ENCODE results near the gene KCNN4.
"Not testable (repeated sequence)": the region's sequence is repeated elsewhere in the genome, so short reads cannot be mapped to it uniquely, and the experiment has no call there.

The KCNN4 gene

DNA sequence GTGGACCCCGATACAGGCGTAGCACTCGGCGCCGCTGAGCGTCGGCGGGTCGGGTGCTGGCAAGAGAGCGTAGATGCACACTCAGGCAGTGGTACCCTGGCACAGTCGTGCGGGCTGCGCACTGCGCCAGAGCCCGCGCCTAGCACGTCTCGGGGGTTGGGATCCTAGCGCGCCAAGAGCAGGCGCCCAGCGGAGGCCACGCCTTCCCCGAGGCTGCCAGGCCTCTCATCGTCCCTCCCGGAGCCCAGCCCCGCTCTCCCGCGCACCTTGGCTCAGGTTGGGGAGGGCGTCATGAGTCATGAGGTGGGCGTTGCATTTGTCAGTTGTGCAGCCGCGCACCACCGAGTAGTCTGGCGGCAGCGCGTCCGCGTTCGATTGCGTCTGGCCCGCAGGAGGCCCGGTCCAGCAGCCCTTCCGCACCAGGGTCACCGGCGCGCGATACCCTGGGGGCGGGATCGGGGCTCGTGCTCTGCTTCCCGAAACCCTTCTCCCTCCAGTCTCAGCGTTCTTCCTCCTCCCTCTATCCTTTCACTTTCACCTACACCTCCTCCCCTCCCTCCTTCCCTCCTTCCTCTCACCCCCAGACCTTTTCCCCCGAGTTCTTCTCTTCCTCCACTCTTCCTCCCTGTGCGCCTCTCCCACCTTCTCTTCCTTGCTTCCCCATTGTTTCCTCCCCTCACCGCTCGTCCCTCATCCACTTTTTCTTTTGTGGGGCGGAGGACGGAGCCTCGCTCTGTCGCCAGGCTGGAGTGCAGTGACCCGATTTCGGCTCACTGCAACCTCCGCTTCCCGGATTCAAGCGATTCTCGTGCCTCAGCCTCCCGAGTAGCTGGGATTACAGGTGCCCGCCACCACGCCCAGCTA, 18.0 kb upstream of the KCNN4 start:
- DNase-seq (ENCODE audit: low spot score) = peak; percentile 69

DNA sequence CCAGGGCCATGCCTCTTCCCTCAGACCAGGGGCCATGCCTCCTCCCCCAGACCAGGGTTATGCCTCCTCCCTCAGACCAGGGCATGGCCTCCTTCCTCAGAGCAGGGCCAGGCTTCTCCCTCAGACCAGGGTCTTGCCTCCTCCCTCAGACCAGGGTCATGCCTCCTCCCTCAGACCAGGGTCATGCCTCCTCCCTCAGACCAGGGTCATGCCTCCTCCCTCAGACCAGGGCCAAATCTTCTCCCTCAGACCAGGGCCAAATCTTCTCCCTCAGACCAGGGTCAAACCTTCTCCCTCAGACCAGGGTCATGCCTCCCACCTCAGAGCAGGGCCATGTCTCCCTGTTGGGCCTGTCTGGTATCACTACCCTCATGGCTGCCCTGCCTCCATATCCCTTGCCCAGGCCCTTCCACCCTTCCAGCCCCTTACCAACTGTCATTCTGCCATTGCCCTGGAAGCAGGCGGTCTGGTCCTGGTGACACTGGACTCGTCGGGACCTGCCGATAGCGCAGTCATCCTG, 17.3 kb upstream of the KCNN4 start:
- DNase-seq (ENCODE audit: low spot score) = no peak

DNA sequence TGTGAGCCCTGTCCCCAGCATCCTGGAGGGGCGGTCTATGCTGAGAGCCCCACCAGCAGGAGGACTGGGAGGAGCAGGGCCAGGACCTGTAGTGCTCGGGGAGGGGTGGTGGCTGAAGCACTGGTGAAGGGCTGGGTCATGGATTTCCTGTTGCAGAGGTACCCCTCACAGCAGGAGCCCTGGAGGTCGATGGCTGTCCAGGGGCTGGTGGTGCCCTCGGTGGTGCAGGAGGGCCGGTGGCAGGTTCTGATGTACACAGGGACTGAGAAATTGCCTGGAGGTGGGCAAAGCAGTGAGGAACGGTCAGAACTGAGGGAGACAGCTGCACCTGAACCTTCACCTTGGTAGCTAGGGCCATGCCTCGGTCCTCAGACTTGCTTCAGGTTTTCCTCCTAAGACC, 16.8 kb upstream of the KCNN4 start:
- DNase-seq (ENCODE audit: low spot score) = no peak

DNA sequence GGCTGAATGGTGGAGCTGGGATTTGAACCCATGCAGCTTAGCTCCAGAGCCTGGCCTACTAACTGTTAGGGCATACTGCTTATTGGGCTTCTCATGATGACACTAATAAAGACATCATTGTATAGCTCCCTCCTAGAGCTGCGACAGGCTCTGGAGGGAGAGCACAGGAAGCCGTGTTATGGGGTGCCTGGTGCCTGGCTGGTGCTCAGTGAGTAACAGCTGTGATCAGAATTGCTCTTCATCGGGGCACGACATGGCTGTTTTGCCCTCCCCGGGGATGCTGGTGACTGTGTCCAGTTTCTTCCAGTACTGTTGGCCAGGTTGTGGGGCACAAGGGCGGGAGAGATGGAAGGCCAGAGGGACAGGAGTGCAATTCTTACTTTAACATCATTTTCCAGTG, 16.3 kb upstream of the KCNN4 start:
- DNase-seq (ENCODE audit: low spot score) = no peak

DNA sequence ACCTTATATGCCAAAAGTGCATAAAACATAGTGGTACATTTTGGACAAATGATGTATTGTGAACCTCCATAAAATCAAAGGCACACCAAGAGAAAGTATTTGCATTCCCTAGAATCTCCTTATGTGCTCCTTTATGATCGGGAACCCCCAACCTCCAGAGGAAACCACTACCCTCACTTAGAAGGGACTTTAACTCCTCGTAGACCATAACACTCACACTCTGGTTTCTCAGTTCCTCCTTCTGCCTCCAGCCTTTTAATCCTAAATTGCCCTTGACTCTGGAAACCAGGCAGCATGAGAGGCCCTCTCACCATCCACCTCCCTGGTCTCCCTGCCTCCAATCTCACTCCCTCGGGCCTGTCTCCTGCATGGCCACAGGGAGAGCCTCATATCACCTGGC, 9.8 kb upstream of the KCNN4 start:
- no peak for DNase-seq (ENCODE audit: low spot score)

DNA sequence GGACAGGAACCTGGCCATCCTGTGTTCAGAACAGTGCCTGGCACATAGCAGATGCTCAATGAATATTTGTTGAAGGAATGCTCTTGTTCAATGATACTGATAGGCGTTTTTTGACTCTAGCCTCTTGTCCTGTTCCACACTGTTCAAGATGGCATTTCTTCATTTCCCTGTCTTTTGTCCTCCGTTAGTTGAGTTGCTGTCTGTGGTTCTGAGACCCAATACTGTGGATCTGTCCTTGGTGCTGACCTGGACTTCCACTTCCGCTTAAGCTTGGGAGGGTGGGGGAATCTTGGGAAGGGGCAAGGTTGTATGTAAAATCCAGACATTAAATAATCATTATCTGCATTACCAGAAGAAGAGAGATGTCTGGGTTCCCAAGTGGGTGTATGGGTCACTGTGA, 8.3 kb upstream of the KCNN4 start:
- DNase-seq (ENCODE audit: low spot score) = no peak

DNA sequence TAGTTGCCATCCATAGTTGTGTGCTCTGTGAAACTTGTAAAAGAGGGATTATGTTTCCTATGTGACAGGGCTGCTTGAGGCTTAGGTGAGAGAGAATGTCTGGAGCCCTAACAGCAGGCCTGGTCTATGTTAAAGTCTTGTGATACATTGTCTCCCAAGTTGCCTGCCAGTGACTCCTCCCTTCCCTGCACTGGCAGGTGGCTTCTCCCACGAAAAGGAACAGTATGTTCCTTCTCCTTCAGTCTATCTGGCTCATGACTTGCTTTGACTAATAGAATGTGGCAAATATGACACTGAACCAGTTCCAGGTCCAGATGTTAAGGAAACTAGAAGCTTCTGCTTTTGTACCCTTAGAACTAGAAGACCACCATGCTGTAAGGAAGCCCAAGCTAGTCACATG, 5.9 kb upstream of the KCNN4 start:
- no peak for DNase-seq (ENCODE audit: low spot score)

DNA sequence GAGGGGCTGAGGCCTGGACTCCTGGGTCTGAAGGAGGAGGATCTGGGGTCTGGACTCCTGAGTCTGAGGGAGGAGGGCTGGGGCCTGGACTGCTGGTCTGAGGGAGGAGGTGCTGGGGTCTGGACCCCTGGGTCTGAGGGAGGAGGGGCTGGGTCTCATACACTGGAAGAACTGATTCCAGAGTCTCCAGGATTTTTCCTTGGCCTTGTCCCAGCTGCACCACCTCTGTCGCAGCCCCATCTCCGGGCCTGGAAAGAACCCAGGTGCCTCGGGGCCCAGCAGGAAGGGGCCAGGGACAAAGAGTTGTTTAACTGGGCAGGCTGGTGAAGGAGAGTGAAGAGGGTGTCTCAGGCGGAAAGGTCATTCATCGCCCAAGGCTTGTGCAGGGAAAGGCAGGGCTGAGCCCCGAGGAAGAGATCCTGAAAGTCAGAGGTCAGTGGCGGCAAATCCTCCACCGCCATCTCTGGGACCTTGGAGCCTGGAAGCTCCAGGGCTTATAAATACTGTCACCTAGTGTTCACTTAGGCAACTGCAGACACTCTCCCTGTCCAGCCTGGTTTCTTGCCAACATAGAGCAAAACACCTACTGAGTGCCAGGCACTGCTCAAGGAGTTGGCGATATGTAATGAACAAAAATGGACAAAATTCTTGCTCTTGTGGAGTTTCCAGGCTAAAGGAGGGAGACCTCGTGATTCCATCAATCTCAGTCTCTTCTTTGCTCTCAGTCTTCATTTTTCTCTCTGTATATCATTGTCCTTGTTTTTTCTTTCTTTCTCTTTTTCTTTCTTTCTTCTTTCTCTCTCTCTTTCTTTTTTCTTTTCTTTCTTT, 4.4 kb upstream of the KCNN4 start:
- peak; percentile 76 for DNase-seq (ENCODE audit: low spot score)

DNA sequence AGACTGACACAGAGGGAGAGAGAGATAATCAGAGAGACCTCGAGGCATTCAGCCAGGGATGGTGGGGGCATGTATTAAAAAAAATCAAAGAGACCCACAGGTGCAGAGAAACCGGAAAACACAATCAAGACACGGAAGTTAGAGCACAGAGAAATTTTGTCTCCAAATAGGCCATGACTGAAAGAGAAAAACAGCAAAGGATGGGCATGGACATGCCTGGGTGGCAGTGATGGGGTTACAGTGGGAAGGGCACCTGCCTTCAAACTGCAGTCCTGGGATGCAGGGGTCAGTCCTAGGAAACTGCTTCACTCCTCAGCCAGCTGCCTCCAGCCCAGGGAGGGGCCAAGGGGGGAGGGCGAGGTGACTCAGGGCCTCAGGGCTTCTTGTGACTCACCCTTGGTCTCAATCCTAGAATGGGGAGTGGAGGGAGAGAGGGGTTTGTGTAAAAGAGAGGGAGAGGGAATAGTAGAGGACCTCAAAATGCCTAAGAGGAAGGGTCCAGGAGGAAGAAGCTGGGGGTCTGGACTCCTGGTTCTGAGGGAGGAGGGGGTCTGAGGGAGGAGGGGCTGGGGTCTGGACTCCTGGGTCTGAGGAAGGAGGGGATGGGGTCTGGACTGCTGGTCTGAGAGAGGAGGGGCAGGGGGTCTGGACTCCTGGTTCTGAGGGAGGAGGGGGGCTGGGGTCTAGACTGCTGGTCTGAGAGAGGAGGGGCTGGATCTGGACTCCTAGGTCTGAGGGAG, 3.6 kb upstream of the KCNN4 start:
- DNase-seq (ENCODE audit: low spot score) = peak; percentile 76

DNA sequence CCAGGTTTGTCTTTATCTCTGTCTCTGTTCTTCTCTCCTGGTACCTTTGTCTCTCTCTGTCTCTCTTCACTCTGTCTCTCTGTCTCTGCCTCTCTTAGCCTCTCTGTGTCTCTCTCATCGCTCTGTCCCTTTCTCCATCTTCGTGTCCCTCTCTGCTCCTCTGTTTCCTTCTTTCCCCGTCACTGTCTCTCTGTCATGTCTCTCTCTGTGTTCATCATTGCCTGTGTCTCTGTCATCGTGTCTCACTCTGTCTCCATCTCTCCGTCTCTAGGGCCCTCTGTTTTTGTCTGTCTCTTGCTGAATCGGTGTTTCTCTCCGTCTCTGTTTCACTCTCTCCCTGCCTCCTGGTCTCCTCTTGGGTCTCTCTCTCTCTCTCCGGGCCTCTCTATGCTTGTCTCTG, 2.9 kb upstream of the KCNN4 start:
- no peak for DNase-seq (ENCODE audit: low spot score)

DNA sequence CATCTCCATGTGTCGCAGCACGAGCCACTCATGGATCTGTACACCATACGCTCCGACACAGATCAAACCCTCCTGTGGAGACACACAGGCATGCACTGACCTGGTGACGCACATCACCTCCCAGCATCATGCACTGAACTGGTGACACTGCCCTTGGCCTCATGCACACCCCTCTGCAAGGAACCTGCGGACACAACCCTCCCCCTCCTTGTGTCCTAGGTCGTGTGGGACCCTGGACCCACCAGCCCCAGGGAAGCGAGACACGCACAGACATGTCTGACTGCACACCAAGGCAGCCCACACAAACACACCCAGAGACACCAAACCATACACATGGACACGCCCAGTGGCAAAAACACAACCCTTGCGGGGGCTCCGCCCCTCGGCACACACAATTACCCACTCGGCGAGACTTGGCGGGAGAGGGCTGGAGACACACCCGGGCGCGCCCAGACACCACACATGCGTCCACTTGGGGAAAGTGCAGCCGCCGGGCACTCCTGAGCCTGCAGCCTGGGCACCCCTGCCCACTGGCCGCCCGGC, 2.0 kb upstream of the KCNN4 start:
- DNase-seq (ENCODE audit: low spot score) = peak; percentile 42

DNA sequence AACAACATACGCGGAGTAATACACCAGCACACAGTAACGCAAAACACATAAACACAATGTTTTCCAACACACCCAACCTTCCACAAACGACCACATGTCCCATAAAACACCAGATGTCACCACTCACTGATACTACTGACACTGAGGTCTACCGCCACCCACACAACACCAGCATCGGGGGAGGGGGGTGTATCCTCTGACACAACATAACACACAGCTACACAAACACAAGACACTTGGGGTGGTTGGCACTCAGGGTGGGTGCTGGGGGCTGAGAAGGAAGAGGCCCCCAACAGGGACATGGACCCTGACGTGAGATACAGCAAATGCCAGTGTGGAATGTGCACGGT, 1.5 kb upstream of the KCNN4 start:
- DNase-seq (ENCODE audit: low spot score) = no peak

DNA sequence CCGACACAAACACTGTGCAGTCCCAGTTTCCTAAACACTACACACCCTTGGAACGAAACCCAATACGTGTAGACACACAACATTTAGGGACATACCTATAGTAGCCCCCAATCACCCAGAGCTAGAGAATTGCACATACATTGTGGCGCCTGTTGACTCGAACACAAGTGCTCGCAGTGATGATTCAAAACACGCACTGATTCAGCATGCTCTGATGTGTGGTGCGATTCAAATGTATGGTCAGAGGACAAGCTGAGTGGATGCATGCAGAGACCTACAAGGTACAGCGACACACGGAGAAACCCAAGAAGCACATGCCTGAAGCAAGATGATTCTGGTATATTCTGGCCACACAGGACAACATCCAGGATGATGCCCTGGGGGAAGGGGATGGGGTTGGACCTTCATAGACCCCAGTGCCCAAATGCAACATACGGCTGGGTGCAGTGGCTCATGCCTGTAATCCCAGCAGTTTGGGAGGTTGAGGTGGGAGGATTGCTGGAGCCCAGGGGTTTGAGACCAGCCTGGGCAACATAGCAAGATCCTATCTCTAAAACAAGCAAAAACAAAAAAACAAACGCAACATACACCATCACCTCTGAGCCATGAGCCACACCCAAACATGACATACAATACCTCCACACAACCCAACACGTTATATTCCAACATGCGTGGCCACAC, 997 bp upstream of the KCNN4 start:
- peak; percentile 35 for DNase-seq (ENCODE audit: low spot score)

DNA sequence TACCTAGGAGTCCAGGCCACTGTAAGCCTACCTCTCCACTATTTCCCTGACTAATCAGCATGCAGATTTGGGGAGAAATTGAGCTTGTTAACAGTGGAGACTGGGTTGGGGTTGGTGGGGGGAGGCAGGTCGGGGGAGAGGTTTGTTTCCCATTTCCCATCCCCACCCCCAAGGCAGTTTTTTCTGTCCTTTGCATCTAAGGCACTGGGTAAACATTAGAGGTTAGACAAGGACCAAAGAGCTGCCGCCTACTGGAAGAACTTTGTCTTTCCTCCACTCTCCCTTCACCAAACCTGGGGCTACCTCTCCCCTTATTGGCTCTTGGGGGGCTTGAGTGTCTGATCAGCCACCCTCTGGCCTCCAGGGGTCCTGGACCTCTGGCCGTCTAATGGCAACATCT, 953 bp downstream of the KCNN4 start:
- DNase-seq (ENCODE audit: low spot score) = no peak

DNA sequence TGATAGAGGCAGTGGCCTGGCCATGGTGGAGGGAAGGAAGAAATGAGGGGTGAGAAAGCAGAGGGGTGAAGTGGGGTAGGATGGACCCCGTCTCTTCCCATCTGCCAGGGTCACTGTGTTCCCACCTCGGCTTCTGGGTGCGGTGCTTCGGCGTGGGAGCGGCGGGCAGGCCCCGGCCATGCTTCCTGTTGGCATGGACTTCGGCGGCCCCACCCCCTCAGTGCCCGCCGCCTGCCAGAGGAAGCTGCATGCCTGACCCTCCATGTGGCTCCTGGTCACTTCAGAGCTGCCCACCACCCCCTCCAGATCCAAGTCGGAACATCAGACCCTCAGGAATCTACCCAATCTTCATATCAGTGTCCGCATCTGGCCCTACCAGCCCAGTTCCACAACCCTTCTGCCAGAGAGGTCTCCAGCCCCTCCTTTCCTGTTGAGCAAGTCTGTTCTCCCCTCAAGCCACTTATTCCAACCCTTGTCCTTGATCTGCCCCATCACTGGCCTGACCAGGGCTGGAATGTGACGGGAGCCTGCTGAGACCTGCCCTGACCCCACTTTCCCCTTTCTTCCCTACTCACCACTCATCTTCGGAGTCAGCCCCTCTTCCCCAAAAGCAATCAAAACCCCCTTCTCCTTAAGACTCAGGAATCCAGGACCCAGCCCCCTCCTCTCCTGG, 1.5 kb downstream of the KCNN4 start:
- DNase-seq (ENCODE audit: low spot score) = no peak

DNA sequence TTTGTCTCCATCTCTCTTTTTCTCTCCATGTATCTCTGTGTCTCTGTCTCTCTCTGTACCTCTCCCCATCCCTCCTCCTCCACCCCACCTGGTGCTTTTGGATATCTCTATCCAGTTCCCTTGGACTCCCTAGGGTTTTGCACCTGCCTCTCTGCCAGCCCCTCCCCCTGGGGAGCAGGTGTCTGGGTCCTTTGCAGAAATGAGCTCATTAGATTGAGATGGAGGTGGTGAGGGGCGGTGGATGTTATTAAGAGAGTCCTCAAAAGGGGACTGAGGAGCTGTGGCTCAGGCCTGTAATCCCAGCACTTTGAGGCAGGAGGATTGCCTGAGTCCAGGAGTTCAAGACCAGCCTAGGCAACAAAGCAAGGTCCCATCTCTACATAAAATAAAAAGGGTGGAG, 2.1 kb downstream of the KCNN4 start:
- no peak for DNase-seq (ENCODE audit: low spot score)

DNA sequence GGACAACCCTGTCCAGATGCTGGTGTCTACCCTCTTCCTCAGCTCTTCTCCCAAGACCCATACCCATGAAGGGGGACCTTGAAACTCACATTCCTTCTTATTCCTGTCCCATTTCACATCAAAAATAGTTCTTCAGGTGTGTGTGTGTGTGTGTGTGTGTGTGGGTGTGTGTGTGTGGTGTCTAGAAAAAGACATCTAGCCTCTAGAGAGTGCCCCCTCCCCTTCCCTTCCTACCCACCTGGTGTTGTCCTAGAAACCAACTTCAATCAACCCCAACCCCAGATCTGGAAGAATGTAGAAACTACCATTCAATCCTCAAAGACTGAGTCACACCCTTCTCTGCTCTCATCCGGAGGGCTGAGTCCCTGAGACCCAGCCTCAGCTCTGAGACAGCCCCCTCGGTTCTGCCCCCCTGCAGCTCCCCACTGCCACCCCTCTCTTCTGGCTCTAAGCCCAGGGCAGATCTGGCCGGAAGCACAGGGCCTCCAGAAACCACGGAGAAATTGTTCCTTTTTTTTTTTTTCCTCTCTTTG, 3.5 kb downstream of the KCNN4 start:
- peak; percentile 76 for DNase-seq (ENCODE audit: low spot score)

DNA sequence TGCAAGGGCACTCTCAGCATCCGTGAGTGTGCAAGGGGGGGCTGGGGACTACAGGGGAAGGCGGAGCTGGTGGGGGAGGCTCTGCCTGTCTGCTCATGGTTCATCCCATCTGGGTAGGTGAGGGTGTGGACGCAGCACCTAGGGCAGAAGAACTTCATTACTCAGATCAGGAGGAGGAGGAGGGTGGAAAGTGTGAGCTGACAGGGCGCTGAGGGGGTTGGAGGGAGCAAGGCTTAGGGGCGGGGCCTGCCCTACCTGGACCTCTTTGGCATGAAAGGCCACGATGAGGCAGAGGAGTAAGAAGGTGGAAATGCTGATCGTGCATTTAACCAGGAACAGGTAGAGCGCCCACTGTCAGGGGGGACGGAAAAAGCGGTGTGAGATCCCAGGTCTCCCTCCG, 4.5 kb downstream of the KCNN4 start:
- DNase-seq (ENCODE audit: low spot score) = peak; percentile 35

DNA sequence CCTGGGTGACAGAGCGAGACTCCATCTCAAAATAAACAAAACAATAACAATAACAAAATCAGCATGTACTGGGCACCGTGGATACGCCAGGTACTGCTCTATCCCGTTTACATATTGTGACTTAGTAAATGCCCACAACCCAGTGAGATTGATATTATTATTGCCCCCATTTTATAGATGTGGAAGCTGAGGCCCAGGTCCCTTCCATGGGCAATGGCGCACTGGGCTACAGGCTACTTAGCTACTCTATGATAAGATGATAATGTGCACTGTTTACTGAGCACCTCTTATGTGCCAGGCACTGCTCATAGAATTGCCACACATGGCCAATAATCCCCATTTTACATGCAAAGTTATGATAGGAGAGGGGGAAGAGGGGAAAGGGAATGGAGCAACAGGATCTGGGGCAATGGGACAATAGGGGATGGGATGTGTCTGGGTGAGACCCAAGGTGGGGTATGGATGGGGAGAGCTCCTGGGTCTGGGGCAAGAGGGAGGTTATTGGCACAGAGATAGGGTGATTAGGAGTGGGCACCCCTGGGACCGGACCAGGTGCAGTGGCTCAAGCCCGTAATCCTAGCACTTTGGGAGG, 5.4 kb downstream of the KCNN4 start:
- no peak for DNase-seq (ENCODE audit: low spot score)

DNA sequence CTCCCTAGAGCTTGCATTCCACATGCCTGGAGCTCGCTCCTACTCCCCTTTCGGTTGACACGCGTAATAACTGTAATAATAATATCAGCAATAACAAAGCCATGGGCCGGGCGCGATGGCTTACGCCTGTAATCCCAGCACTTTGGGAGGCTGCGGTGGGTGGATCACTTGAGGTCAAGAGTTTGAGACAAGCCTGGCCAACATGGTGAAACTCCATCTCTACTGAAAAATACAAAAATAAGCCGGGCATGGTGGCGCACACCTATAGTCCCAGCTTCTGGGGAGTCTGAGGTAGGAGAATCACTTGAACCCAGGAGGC, 5.9 kb downstream of the KCNN4 start:
- not testable (repeated sequence) for DNase-seq (ENCODE audit: low spot score)

Data from CD4-positive, alpha-beta T cell treated with Interleukin-2 at 100 ng/mL for 4 hours (primary cell).